AG04449 (cell line): ENCODE data around the gene PRDM16.

Source experiments
- CTCF ChIA-PET: fragments of 350-600 bp; formaldehyde crosslinking; extraction: SDS; loops from one replicate; lab custom pipeline; 2021; ENCODE audit warnings: antibody characterized with exemption; lab: Yijun Ruan, JAX
- POLR2A ChIA-PET: fragments of 400-600, 350-600 bp; formaldehyde crosslinking; extraction: SDS; loops from one replicate; lab custom pipeline; 2020; ENCODE audit warnings: antibody characterized with exemption, inconsistent platforms; lab: Yijun Ruan, JAX
- DNase-seq: peaks from one replicate; pipeline ENCODE4 v3.0.0-alpha.2; 2010; ENCODE audit warnings: low read depth, low spot score
- H3K4me3 ChIP-seq: 2 replicates; pipeline ENCODE4 v1.5.1; 2011; ENCODE audit warnings: low read depth, mild to moderate bottlenecking, control low read depth, low read length
- CTCF ChIP-seq: IDR thresholded peaks from one replicate; pipeline ENCODE4 v1.5.1; 2011; ENCODE audit warnings: mild to moderate bottlenecking, moderate library complexity, low read length, control low read depth, inconsistent platforms; ENCODE audit not compliant: insufficient read depth; ENCODE audit errors: missing control alignments

Gene PRDM16

GRCh38 chr1:3261969-3262579 is 193.1 kb downstream of the PRDM16 start:
- TF ChIP-seq CTCF = no peak
- no peak for DNase-seq
- POLR2A ChIA-PET = no interaction called here
- H3K4me3 ChIP-seq = no peak overlapping the region
- CTCF ChIA-PET = interaction anchor here (0.6 kb wide), 1 partner anchor 149 kb away, joined by 3 read pairs; no protein-coding TSS in a partner anchor

DNA sequence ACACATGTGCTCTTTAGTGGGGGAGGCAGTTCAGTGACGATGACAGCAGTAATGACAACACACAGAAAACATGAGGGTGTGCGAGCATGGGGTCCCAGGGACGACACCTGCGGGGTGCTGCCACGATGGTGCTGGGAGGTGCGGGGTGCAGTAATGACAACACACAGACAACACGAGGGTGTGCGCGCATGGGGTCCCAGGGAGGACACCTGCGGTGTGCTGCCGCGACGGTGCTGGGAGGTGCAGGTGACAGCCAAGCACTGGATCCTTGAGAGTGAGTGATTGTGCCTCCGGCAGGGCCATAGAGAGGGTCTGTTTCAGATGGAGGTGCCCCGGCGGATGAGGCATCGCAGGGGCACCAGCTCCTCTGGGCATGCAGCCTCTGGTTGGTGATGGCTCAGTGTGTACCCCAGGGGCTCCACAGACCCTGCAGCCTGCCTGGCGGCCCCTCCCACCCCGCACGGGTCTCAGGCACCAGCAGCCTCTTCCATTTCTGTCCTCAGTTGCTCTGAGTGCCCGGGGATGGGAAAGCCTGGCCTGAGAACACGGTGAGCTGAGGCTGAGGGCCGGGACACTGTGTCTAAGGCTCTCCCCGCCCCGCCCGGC is 193.8 kb downstream of the PRDM16 start:
- no peak overlapping the region for H3K4me3 ChIP-seq
- POLR2A ChIA-PET = no interaction called here
- TF ChIP-seq CTCF = no peak
- DNase-seq = no peak
- CTCF ChIA-PET = no interaction called here

DNA sequence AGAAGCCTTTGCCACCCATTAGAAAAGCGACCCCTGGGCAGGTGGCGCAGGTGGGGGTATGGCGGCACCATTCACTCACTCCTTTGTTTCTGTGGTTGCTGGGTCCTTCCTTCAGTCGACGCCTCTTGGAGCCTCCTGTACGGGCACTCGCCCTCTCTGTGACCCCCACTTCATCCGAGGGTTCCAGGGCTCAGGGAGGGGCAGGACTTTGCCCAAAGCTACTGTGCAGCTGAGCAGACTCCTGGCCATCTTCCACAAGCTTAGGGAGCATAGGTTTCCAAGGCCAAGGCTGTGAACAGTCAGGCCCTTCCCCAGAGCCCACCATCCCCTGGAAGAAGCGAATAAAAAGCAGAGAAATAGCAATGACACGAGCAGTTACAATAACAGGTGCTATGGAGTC is 194.8 kb downstream of the PRDM16 start:
- no peak for TF ChIP-seq CTCF
- ChIA-PET POLR2A (no interaction called here), CTCF (no interaction called here)
- H3K4me3 ChIP-seq = no peak overlapping the region
- DNase-seq = no peak

- no peak for DNase-seq
- CTCF ChIA-PET = no interaction called here
- TF ChIP-seq CTCF = no peak
- POLR2A ChIA-PET = no interaction called here
- no peak overlapping the region for H3K4me3 ChIP-seq
Observed at GRCh38 chr1:3264456-3264855, 195.5 kb downstream of the PRDM16 start.

DNA sequence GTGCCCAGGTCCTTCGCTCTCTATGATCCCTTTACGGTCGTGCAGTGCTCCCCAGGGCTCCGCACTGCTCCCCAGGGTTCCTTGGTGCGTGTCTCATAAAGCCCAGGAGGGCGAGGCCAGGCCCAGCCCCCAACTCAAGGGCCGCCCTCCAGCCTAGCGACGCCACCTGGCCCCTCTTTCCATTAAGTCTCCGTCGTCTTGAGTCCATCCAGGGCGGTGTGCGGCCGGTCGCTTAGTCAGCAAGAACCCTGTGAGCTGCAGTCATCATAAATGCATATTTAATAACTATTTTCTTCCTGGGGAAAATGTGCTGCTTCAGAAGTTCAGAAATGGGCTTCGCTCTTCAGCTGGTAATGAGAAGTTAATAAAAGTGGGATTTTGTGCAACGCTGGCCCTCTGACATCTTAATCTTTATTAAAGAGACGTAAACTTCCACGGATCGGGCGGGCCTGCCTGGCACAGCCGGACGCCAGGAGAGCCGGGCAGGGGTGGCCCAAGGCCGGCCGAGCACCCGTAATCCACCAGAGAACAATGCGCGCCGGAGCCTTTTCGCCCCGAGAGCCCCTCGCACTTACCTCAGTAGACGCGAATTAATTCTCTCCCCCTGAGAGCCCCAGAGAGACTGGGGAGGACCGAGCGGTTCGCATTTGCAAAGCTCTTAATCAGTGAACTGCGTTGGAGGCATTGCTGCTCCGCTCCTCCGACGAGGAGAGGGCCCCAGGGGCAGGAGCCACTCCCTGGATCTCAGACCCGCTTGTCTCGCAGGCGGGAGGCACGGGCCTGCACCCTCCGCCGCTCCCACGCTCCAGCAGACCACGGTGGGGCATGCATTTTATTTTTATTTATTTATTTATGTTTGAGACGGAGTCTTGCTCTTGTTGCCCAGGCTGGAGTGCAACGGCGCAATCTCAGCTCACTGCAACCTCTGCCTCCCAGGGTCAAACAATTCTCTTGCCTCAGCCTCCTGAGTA is 197.1 kb downstream of the PRDM16 start:
- ChIA-PET CTCF (no interaction called here), POLR2A (no interaction called here)
- no peak for TF ChIP-seq CTCF
- DNase-seq = no peak
- H3K4me3 ChIP-seq = no peak overlapping the region
